GM18873 (cell line): ENCODE results near the gene ST8SIA6.
"Not testable (repeated sequence)": the region's sequence is repeated elsewhere in the genome, so short reads cannot be mapped to it uniquely, and the experiment has no call there.

Source experiments
- ATAC-seq: cut with Tn5 transposase; IDR thresholded peaks from one replicate; pipeline ENCODE4 v1.9.1; 2021; ENCODE audit warnings: mild to moderate bottlenecking, moderate library complexity, moderate number of reproducible peaks; ENCODE audit not compliant: unreplicated experiment, low FRiP score

ST8SIA6 gene

GRCh38 chr10:17454161-17455014, at the start of gene ST8SIA6:
Gene ST8SIA6 (minus strand): TSS chr10:17454595. CDS start chr10:17454255, 340 bp downstream.
- no peak for ATAC-seq

GRCh38 chr10:17503795-17504194, 49.4 kb upstream of the ST8SIA6 start:
- ATAC-seq, result no peak

- ATAC-seq, result no peak
These were observed 48.4 kb upstream of the ST8SIA6 start for GRCh38 chr10:17502814-17503213.

GRCh38 chr10:17499014-17499413, 44.6 kb upstream of the ST8SIA6 start:
- not testable (repeated sequence) for ATAC-seq

GRCh38 chr10:17497446-17498030, 43.1 kb upstream of the ST8SIA6 start:
- no peak for ATAC-seq

GRCh38 chr10:17494626-17495260, 40.3 kb upstream of the ST8SIA6 start:
- no peak for ATAC-seq

GRCh38 chr10:17488848-17489247, 34.5 kb upstream of the ST8SIA6 start:
- no peak for ATAC-seq

- ATAC-seq, result no peak
These were observed 28.7 kb upstream of the ST8SIA6 start for GRCh38 chr10:17483079-17483478.

GRCh38 chr10:17479822-17480221, 25.4 kb upstream of the ST8SIA6 start:
- ATAC-seq, result no peak

GRCh38 chr10:17479015-17479615, 24.7 kb upstream of the ST8SIA6 start:
- ATAC-seq, result no peak

- no peak for ATAC-seq
These were observed 21.7 kb upstream of the ST8SIA6 start for GRCh38 chr10:17476073-17476472.

GRCh38 chr10:17475661-17476060, 21.3 kb upstream of the ST8SIA6 start:
- no peak for ATAC-seq

- no peak for ATAC-seq
These were observed 20.4 kb upstream of the ST8SIA6 start for GRCh38 chr10:17474595-17475323.

GRCh38 chr10:17473228-17473950, 19.0 kb upstream of the ST8SIA6 start:
- no peak for ATAC-seq

- no peak for ATAC-seq
These were observed 18.3 kb upstream of the ST8SIA6 start for GRCh38 chr10:17472481-17473227.

GRCh38 chr10:17470246-17470645, 15.9 kb upstream of the ST8SIA6 start:
- ATAC-seq, result no peak

GRCh38 chr10:17465328-17466125, 11.1 kb upstream of the ST8SIA6 start:
- no peak for ATAC-seq

- no peak for ATAC-seq
These were observed 10.2 kb upstream of the ST8SIA6 start for GRCh38 chr10:17464545-17464944.
